HEK293 (cell line): ENCODE results near the gene UCKL1.

ENCODE experiments used
- GLIS1 ChIP-seq: fragments of 450-650 bp; formaldehyde crosslinking; IDR thresholded peaks from 2 replicates; pipeline ENCODE4 v1.5.1; 2016; ENCODE audit warnings: missing biosample characterization, missing genetic modification characterization
- HOXC10 ChIP-seq: sonication (generic); formaldehyde crosslinking; IDR thresholded peaks from 2 replicates; pipeline ENCODE4 v1.8.1; 2023; ENCODE audit warnings: mild to moderate bottlenecking, missing genetic modification reagents
- KLF10 ChIP-seq: fragments of 450-650 bp; IDR thresholded peaks from 2 replicates; pipeline ENCODE4 v1.5.1; 2018; ENCODE audit warnings: missing biosample characterization, mild to moderate bottlenecking, missing genetic modification characterization
- ZBTB21 ChIP-seq: fragments of 450-650 bp; formaldehyde crosslinking; IDR thresholded peaks from 2 replicates; pipeline ENCODE4 v1.5.1; 2017; ENCODE audit warnings: missing biosample characterization, missing genetic modification characterization
- ZBTB7A ChIP-seq: fragments of 450-650 bp; formaldehyde crosslinking; IDR thresholded peaks from 2 replicates; pipeline ENCODE4 v1.5.1; 2016; ENCODE audit warnings: low read depth, missing biosample characterization, missing genetic modification characterization
- ZBTB8A ChIP-seq: fragments of 450-650 bp; formaldehyde crosslinking; IDR thresholded peaks from 2 replicates; pipeline ENCODE4 v1.5.1; 2016; ENCODE audit warnings: missing biosample characterization, missing genetic modification characterization
- ZFHX2 ChIP-seq: fragments of 450-650 bp; formaldehyde crosslinking; conservative IDR thresholded peaks from 2 replicates; pipeline ENCODE4 v1.5.1; 2016; ENCODE audit warnings: missing biosample characterization, missing genetic modification characterization
- ZNF138 ChIP-seq: fragments of 450-650 bp; formaldehyde crosslinking; IDR thresholded peaks from 2 replicates; pipeline ENCODE4 v1.5.1; 2016; ENCODE audit warnings: missing biosample characterization, missing genetic modification characterization, borderline replicate concordance
- ZNF16 ChIP-seq: fragments of 450-650 bp; formaldehyde crosslinking; IDR thresholded peaks from 2 replicates; pipeline ENCODE4 v1.5.1; 2016; ENCODE audit warnings: low read depth, missing biosample characterization, missing genetic modification characterization
- ZNF211 ChIP-seq: fragments of 450-650 bp; formaldehyde crosslinking; IDR thresholded peaks from 2 replicates; pipeline ENCODE4 v1.5.1; 2016; ENCODE audit warnings: low read depth, missing biosample characterization, missing genetic modification characterization
- ZNF266 ChIP-seq: fragments of 450-650 bp; formaldehyde crosslinking; IDR thresholded peaks from 2 replicates; pipeline ENCODE4 v1.5.1; 2016; ENCODE audit warnings: missing biosample characterization, missing genetic modification characterization, low read depth
- ZNF37A ChIP-seq: fragments of 450-650 bp; IDR thresholded peaks from 2 replicates; pipeline ENCODE4 v1.5.1; 2018; ENCODE audit warnings: missing biosample characterization, missing genetic modification characterization
- ZNF561 ChIP-seq: fragments of 450-650 bp; IDR thresholded peaks from 2 replicates; pipeline ENCODE4 v1.5.1; 2018; ENCODE audit warnings: missing biosample characterization, missing genetic modification characterization, borderline replicate concordance
- ZNF768 ChIP-seq: fragments of 450-650 bp; formaldehyde crosslinking; IDR thresholded peaks from 2 replicates; pipeline ENCODE4 v1.5.1; 2018; ENCODE audit warnings: missing biosample characterization, mild to moderate bottlenecking, missing genetic modification characterization
- ZNF791 ChIP-seq: fragments of 450-650 bp; formaldehyde crosslinking; IDR thresholded peaks from 2 replicates; pipeline ENCODE4 v1.5.1; 2016; ENCODE audit warnings: missing biosample characterization, missing genetic modification characterization
- ZNF837 ChIP-seq: fragments of 450-650 bp; formaldehyde crosslinking; IDR thresholded peaks from 2 replicates; pipeline ENCODE4 v1.5.1; 2016; ENCODE audit warnings: missing biosample characterization, missing genetic modification characterization
- TF ChIP-seq, protein P1 (sequence below): fragments of 450-650 bp; formaldehyde crosslinking; conservative IDR thresholded peaks from 2 replicates; pipeline ENCODE4 v1.5.1; 2016; ENCODE audit warnings: low read depth, missing biosample characterization, missing genetic modification characterization
- TF ChIP-seq, protein P2 (sequence below): fragments of 450-650 bp; formaldehyde crosslinking; IDR thresholded peaks from 2 replicates; pipeline ENCODE4 v1.5.1; 2016; ENCODE audit warnings: missing biosample characterization, missing genetic modification characterization
- TF ChIP-seq, protein P3 (sequence below): fragments of 450-650 bp; formaldehyde crosslinking; IDR thresholded peaks from 2 replicates; pipeline ENCODE4 v1.5.1; 2016; ENCODE audit warnings: missing biosample characterization, missing genetic modification characterization
- TF ChIP-seq, protein P4 (sequence below): fragments of 450-650 bp; formaldehyde crosslinking; IDR thresholded peaks from 2 replicates; pipeline ENCODE4 v1.5.1; 2016; ENCODE audit warnings: missing biosample characterization, missing genetic modification characterization
- TF ChIP-seq, protein P5 (sequence below): fragments of 450-650 bp; formaldehyde crosslinking; IDR thresholded peaks from 2 replicates; pipeline ENCODE4 v1.5.1; 2016; ENCODE audit warnings: missing biosample characterization, missing genetic modification characterization, borderline replicate concordance

UCKL1 gene

DNA sequence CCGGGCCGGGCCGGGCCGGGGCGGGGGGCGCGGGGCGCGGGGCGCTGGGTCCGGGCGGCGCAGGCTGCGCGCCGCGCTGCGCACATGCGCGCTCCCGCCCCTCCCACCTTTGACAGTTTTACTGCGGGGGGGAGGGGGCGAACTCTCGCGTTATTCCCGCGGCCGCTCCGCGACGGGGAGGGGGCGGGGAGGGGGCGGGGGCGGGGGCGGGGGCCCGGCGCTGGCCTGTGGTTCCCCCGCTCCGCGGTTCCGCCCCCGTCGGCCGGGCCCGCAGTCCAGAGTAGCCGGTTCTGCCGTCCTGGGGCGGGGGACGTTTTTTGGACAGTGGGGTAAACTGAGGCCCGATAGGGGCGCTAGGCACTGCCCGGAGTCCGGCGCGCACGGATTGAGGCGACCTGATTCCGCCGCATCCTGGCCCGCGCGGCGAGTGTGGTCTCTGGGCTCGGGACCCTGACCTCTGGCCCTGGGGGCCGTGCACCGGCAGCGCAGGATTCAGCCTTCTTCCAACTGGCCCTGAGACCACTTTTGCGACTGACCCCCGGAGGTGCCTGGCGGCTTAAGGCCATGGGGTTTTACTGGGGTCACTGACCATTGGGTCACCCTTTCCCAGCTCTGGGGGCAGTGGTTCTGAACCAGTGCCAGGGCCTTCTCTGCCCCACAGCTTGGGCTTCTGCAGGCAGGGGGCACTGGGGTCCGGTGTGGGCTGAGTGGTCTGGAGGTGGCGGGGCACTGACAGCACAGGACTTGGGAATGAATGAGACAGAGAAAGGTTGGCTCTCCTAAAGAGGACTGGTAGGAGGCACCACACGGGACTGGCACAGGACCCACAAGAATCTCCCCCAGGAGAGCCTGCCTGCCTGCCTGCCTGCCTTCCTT, 13.9 kb upstream of the UCKL1 start, which contains the start of gene ZNF512B (continued):
- TF ChIP-seq, protein P1, sequence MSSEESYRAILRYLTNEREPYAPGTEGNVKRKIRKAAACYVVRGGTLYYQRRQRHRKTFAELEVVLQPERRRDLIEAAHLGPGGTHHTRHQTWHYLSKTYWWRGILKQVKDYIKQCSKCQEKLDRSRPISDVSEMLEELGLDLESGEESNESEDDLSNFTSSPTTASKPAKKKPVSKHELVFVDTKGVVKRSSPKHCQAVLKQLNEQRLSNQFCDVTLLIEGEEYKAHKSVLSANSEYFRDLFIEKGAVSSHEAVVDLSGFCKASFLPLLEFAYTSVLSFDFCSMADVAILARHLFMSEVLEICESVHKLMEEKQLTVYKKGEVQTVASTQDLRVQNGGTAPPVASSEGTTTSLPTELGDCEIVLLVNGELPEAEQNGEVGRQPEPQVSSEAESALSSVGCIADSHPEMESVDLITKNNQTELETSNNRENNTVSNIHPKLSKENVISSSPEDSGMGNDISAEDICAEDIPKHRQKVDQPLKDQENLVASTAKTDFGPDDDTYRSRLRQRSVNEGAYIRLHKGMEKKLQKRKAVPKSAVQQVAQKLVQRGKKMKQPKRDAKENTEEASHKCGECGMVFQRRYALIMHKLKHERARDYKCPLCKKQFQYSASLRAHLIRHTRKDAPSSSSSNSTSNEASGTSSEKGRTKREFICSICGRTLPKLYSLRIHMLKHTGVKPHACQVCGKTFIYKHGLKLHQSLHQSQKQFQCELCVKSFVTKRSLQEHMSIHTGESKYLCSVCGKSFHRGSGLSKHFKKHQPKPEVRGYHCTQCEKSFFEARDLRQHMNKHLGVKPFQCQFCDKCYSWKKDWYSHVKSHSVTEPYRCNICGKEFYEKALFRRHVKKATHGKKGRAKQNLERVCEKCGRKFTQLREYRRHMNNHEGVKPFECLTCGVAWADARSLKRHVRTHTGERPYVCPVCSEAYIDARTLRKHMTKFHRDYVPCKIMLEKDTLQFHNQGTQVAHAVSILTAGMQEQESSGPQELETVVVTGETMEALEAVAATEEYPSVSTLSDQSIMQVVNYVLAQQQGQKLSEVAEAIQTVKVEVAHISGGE = no peak
- TF ChIP-seq ZNF837 (tag by site-specific recombination) (no peak), ZNF791 (no peak), ZFHX2 (tag by site-specific recombination) (0 out of 2 replicates have a peak, but pooled peaks have one; percentile 39), ZNF37A (no peak), ZNF561 (no peak), ZNF768 (no peak), ZNF138 (no peak), ZBTB21 (tag by site-specific recombination) (no peak), ZBTB8A (tag by site-specific recombination) (peak; percentile 47; the same call in 1 of the 2 replicates), ZNF16 (no peak), KLF10 (tag by site-specific recombination) (peak; percentile 92), ZNF266 (tag by site-specific recombination) (no peak), HOXC10 (CRISPR knock-in tag) (no peak), GLIS1 (tag by site-specific recombination) (peak; percentile 63), ZBTB7A (0 out of 2 replicates have a peak, but pooled peaks have one; percentile 57), ZNF211 (tag by site-specific recombination) (no peak)
- TF ChIP-seq, protein P2, sequence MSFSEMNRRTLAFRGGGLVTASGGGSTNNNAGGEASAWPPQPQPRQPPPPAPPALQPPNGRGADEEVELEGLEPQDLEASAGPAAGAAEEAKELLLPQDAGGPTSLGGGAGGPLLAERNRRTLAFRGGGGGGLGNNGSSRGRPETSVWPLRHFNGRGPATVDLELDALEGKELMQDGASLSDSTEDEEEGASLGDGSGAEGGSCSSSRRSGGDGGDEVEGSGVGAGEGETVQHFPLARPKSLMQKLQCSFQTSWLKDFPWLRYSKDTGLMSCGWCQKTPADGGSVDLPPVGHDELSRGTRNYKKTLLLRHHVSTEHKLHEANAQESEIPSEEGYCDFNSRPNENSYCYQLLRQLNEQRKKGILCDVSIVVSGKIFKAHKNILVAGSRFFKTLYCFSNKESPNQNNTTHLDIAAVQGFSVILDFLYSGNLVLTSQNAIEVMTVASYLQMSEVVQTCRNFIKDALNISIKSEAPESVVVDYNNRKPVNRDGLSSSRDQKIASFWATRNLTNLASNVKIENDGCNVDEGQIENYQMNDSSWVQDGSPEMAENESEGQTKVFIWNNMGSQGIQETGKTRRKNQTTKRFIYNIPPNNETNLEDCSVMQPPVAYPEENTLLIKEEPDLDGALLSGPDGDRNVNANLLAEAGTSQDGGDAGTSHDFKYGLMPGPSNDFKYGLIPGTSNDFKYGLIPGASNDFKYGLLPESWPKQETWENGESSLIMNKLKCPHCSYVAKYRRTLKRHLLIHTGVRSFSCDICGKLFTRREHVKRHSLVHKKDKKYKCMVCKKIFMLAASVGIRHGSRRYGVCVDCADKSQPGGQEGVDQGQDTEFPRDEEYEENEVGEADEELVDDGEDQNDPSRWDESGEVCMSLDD (tag by site-specific recombination) = peak; percentile 60; the same call in 1 of the 2 replicates
- TF ChIP-seq, protein P3, sequence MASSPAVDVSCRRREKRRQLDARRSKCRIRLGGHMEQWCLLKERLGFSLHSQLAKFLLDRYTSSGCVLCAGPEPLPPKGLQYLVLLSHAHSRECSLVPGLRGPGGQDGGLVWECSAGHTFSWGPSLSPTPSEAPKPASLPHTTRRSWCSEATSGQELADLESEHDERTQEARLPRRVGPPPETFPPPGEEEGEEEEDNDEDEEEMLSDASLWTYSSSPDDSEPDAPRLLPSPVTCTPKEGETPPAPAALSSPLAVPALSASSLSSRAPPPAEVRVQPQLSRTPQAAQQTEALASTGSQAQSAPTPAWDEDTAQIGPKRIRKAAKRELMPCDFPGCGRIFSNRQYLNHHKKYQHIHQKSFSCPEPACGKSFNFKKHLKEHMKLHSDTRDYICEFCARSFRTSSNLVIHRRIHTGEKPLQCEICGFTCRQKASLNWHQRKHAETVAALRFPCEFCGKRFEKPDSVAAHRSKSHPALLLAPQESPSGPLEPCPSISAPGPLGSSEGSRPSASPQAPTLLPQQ (tag by site-specific recombination) = no peak
- TF ChIP-seq, protein P4, sequence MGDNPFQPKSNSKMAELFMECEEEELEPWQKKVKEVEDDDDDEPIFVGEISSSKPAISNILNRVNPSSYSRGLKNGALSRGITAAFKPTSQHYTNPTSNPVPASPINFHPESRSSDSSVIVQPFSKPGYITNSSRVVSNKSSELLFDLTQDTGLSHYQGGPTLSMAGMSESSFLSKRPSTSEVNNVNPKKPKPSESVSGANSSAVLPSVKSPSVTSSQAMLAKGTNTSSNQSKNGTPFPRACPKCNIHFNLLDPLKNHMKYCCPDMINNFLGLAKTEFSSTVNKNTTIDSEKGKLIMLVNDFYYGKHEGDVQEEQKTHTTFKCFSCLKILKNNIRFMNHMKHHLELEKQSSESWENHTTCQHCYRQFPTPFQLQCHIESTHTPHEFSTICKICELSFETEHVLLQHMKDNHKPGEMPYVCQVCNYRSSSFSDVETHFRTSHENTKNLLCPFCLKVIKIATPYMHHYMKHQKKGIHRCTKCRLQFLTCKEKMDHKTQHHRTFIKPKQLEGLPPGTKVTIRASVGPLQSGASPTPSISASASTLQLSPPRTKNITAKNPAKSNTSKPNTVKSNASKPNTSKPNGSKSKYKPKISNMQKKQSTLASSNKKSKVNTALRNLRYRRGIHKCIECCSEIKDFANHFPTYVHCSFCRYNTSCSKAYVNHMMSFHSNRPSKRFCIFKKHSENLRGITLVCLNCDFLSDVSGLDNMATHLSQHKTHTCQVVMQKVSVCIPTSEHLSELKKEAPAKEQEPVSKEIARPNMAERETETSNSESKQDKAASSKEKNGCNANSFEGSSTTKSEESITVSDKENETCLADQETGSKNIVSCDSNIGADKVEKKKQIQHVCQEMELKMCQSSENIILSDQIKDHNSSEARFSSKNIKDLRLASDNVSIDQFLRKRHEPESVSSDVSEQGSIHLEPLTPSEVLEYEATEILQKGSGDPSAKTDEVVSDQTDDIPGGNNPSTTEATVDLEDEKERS = no peak
- TF ChIP-seq, protein P5, sequence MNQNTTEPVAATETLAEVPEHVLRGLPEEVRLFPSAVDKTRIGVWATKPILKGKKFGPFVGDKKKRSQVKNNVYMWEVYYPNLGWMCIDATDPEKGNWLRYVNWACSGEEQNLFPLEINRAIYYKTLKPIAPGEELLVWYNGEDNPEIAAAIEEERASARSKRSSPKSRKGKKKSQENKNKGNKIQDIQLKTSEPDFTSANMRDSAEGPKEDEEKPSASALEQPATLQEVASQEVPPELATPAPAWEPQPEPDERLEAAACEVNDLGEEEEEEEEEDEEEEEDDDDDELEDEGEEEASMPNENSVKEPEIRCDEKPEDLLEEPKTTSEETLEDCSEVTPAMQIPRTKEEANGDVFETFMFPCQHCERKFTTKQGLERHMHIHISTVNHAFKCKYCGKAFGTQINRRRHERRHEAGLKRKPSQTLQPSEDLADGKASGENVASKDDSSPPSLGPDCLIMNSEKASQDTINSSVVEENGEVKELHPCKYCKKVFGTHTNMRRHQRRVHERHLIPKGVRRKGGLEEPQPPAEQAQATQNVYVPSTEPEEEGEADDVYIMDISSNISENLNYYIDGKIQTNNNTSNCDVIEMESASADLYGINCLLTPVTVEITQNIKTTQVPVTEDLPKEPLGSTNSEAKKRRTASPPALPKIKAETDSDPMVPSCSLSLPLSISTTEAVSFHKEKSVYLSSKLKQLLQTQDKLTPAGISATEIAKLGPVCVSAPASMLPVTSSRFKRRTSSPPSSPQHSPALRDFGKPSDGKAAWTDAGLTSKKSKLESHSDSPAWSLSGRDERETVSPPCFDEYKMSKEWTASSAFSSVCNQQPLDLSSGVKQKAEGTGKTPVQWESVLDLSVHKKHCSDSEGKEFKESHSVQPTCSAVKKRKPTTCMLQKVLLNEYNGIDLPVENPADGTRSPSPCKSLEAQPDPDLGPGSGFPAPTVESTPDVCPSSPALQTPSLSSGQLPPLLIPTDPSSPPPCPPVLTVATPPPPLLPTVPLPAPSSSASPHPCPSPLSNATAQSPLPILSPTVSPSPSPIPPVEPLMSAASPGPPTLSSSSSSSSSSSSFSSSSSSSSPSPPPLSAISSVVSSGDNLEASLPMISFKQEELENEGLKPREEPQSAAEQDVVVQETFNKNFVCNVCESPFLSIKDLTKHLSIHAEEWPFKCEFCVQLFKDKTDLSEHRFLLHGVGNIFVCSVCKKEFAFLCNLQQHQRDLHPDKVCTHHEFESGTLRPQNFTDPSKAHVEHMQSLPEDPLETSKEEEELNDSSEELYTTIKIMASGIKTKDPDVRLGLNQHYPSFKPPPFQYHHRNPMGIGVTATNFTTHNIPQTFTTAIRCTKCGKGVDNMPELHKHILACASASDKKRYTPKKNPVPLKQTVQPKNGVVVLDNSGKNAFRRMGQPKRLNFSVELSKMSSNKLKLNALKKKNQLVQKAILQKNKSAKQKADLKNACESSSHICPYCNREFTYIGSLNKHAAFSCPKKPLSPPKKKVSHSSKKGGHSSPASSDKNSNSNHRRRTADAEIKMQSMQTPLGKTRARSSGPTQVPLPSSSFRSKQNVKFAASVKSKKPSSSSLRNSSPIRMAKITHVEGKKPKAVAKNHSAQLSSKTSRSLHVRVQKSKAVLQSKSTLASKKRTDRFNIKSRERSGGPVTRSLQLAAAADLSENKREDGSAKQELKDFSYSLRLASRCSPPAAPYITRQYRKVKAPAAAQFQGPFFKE = no peak
